Activated T-helper 1 cell treated with anti-CD3 and anti-CD28 coated beads, Interleukin-12 subunit alpha, Interleukin-12 subunit beta, Interleukin-2, Interleukin-4 antibody, amounts not matched to agents 30 ng/mL and 10 ng/mL and 1 ng/mL, durations not matched to agents 14 hours and 24 hours and 36 hours (primary cell): ENCODE measurements around the gene RAC2. TPM values are rescaled to one million over a fixed set of nuclear protein-coding genes. Genes with fewer than 3 reads are reported as not detected.

Experiments used
- DNase-seq: peaks from one replicate; pipeline ENCODE4 v3.0.0; 2021; ENCODE audit warnings: low spot score
- H3K27ac Mint-ChIP-seq: one replicate; pipeline ENCODE4 v1.8.0; 2021; ENCODE audit warnings: mild to moderate bottlenecking, mixed read lengths
- H3K27me3 Mint-ChIP-seq: one replicate; pipeline ENCODE4 v1.8.0; 2022; ENCODE audit warnings: mild to moderate bottlenecking, moderate library complexity, mixed read lengths; ENCODE audit not compliant: insufficient read depth
- H3K36me3 Mint-ChIP-seq: one replicate; pipeline ENCODE4 v1.8.0; 2021; ENCODE audit warnings: low read depth, mixed read lengths
- H3K4me1 Mint-ChIP-seq: one replicate; pipeline ENCODE4 v1.8.0; 2021; ENCODE audit warnings: low read depth, mixed read lengths
- H3K4me3 Mint-ChIP-seq: one replicate; pipeline ENCODE4 v1.8.0; 2021; ENCODE audit warnings: mild to moderate bottlenecking, moderate library complexity, mixed read lengths
- H3K9me3 Mint-ChIP-seq: one replicate; pipeline ENCODE4 v1.8.0; 2021; ENCODE audit warnings: mixed read lengths
- intact Hi-C: fragments of 100-400 bp; cut with micrococcal nuclease; formaldehyde crosslinking; loops from one replicate; pipeline ENCODE4 v1.15.1; 2024
- total RNA-seq: library from RNA; stranded (reverse); gene quantifications from 2 replicates; pipeline ENCODE4 v1.2.3, GENCODE V29; 2022

RAC2 gene
- total RNA-seq, 1 donor from 2014 or later: 614 TPM

DNA sequence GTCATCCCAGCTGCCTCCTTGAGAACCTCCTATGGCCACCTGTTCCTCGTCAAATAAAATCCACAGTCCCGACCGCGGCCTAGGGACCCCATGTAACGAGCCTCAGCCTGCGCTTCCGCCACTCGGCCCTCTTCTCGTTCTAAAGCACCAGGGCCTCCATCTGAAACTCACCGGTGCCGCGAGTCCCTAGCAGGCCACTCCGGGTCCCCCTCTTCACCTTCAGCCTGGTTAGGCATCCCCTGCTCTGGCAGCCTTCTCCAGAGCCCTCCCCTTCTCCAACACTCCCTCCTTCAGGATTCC is 29.4 kb downstream of the RAC2 start:
- DNase-seq: no peak
- no peaks in the 10 kb centered on the region for H3K27me3 Mint-ChIP-seq
- H3K4me1 Mint-ChIP-seq: peaks cover 27% of the 10 kb centered on the region
- H3K4me3 Mint-ChIP-seq: no peak overlapping the region
- intact Hi-C loops: no loop called here
- H3K9me3 Mint-ChIP-seq: no peaks in the 10 kb centered on the region
- H3K27ac Mint-ChIP-seq: no peak overlapping the region
- H3K36me3 Mint-ChIP-seq: peaks cover 17% of the 10 kb centered on the region

DNA sequence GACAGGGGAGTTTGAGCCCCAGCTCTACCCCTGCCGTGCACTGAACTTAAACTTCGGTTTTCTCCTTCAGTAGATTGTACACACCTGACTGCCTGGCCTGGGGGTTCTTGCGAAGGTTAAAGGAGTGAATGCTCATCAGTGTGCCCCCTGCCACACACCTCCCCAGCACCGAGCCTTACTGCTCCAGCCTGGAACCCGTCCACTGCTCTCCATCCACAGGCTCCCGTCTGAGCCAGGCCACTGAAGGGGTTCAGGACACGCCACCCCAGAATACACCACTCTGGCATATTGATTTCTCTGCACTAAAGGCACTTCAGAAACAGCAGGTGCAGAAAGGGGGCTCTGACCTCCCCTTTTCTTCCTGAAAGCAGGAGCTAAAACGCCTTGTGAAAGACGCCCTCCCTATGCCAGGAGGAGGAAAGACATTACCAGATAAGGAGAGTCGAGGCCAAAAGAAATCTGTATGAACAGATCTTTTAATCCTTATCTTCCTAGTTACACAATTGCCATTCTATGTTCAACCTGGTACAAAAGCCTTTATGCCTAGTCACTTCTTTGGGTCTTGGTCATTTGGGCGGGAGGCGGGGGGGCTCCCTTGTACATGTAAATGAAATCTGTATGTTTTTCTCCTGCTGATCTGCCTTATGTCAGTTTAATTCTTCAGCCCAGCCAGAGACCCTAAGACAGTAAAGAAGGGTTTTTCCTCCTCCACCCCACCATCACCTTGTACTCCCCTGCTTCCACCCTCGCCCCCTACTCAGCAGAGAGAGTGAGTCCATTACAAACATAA is 29.9 kb downstream of the RAC2 start:
- Mint-ChIP-seq H3K27ac (no peak overlapping the region), H3K27me3 (no peaks in the 10 kb centered on the region), H3K4me1 (peaks cover 25% of the 10 kb centered on the region), H3K4me3 (no peak overlapping the region), H3K9me3 (no peaks in the 10 kb centered on the region), H3K36me3 (peaks cover 17% of the 10 kb centered on the region)
- DNase-seq: no peak
- intact Hi-C loops: no loop called here

DNA sequence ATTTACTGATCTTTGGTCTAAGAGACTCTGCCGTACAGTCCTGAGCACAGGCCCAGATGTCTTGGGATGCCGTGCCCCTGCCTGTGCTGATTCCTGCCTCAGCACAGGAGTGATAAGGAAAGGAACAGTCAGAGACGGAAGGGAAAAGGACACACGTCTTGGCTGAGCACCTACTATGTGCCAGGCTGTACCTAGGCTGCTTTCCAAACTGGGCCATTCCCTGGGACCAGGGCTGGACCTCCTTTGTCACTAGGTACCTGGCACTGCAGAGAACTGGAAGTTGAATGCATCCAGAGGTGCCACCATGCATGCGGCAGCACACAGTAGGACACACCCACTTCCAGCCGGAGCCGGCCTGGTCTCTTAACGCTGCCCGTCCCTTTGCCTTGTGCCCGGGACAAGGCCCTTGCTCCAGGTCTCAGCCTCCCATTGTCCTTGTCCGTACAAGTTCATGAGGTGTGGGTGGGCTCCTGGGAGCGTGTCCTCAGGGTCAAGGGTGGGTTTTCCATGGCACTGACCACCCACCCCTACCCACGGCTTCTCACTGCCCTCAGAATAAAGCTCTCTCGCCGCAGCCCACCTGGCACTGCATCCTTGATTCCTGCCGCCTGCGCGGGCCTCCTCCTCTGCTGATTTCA is 30.7 kb downstream of the RAC2 start:
- DNase-seq: no peak
- Mint-ChIP-seq H3K9me3 (no peaks in the 10 kb centered on the region), H3K27me3 (no peaks in the 10 kb centered on the region), H3K4me3 (no peak overlapping the region), H3K4me1 (peaks cover 18% of the 10 kb centered on the region), H3K27ac (no peak overlapping the region), H3K36me3 (peaks cover 12% of the 10 kb centered on the region)
- intact Hi-C loops: no loop called here

- Mint-ChIP-seq H3K4me3 (no peak within 1 kb of the TSS), H3K27me3 (no peaks in the 10 kb centered on the region), H3K4me1 (peaks cover 8% of the 10 kb centered on the region), H3K9me3 (no peaks in the 10 kb centered on the region), H3K27ac (peak within 1 kb of the TSS; percentile 63), H3K36me3 (peaks cover 10% of the 10 kb centered on the region)
- intact Hi-C loops: no loop called here
- no peak for DNase-seq
Measured at GRCh38 chr22:37212174-37212906, 31.7 kb downstream of the RAC2 start, which contains the start of gene SSTR3. SSTR3 (minus strand) TSS chr22:37212477; CDS start chr22:37207803, 4,674 bp downstream.

DNA sequence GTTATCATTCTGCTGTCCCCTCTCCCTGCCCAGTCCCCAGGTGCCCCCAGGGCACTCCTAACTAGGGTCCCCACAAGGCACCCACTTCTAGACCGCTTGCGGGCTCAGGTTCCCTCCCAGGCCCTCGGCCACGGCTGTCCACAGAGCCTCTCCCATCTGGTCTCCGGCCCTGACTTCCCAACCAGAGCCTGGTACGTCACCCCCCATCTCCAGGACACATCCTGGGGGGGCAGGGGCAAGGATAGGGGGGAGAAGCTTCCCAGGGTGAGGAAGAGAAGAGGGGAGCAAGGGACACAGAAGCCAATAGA is 32.2 kb downstream of the RAC2 start:
- H3K27me3 Mint-ChIP-seq: no peaks in the 10 kb centered on the region
- H3K27ac Mint-ChIP-seq: no peak overlapping the region
- peaks cover 8% of the 10 kb centered on the region for H3K36me3 Mint-ChIP-seq
- no peak overlapping the region for H3K4me3 Mint-ChIP-seq
- no peak for DNase-seq
- intact Hi-C loops: no loop called here
- no peaks in the 10 kb centered on the region for H3K9me3 Mint-ChIP-seq
- H3K4me1 Mint-ChIP-seq: peaks cover 7% of the 10 kb centered on the region

- Mint-ChIP-seq H3K36me3 (peaks cover 8% of the 10 kb centered on the region), H3K9me3 (no peaks in the 10 kb centered on the region), H3K27me3 (no peaks in the 10 kb centered on the region), H3K4me1 (peaks cover 7% of the 10 kb centered on the region), H3K27ac (no peak overlapping the region), H3K4me3 (no peak overlapping the region)
- intact Hi-C loops: no loop called here
- DNase-seq: no peak
Measured at GRCh38 chr22:37211075-37211865, 32.8 kb downstream of the RAC2 start.

GRCh38 chr22:37210041-37210803 is 33.8 kb downstream of the RAC2 start:
- intact Hi-C loops: no loop called here
- H3K4me3 Mint-ChIP-seq: no peak overlapping the region
- H3K9me3 Mint-ChIP-seq: no peaks in the 10 kb centered on the region
- H3K4me1 Mint-ChIP-seq: peaks cover 3% of the 10 kb centered on the region
- DNase-seq: no peak
- peaks cover 6% of the 10 kb centered on the region for H3K36me3 Mint-ChIP-seq
- no peaks in the 10 kb centered on the region for H3K27me3 Mint-ChIP-seq
- no peak overlapping the region for H3K27ac Mint-ChIP-seq

GRCh38 chr22:37209140-37209845 is 34.8 kb downstream of the RAC2 start:
- Mint-ChIP-seq H3K4me3 (no peak overlapping the region), H3K27me3 (no peaks in the 10 kb centered on the region), H3K9me3 (no peaks in the 10 kb centered on the region), H3K27ac (peak overlapping the region; percentile 7), H3K36me3 (peaks cover 6% of the 10 kb centered on the region), H3K4me1 (peaks cover 3% of the 10 kb centered on the region)
- no peak for DNase-seq
- intact Hi-C loops: no loop called here

GRCh38 chr22:37208401-37209139 is 35.5 kb downstream of the RAC2 start:
- H3K36me3 Mint-ChIP-seq: peaks cover 2% of the 10 kb centered on the region
- H3K27ac Mint-ChIP-seq: peak overlapping the region; percentile 23
- no peak overlapping the region for H3K4me3 Mint-ChIP-seq
- peaks cover 3% of the 10 kb centered on the region for H3K4me1 Mint-ChIP-seq
- no peaks in the 10 kb centered on the region for H3K27me3 Mint-ChIP-seq
- no peak for DNase-seq
- no peaks in the 10 kb centered on the region for H3K9me3 Mint-ChIP-seq
- intact Hi-C loops: no loop called here

- H3K9me3 Mint-ChIP-seq: no peaks in the 10 kb centered on the region
- no peak overlapping the region for H3K4me3 Mint-ChIP-seq
- peak overlapping the region; percentile 23 for H3K27ac Mint-ChIP-seq
- H3K4me1 Mint-ChIP-seq: peaks cover 3% of the 10 kb centered on the region
- peaks cover 2% of the 10 kb centered on the region for H3K36me3 Mint-ChIP-seq
- no peaks in the 10 kb centered on the region for H3K27me3 Mint-ChIP-seq
- no peak for DNase-seq
- intact Hi-C loops: no loop called here
Measured at GRCh38 chr22:37207981-37208380, 36.1 kb downstream of the RAC2 start.
